ENCODE data around the gene DTNB.
A peak's percentile ranks its signal among the peaks of the same experiment; 100 is the strongest.

The DTNB gene

DNA sequence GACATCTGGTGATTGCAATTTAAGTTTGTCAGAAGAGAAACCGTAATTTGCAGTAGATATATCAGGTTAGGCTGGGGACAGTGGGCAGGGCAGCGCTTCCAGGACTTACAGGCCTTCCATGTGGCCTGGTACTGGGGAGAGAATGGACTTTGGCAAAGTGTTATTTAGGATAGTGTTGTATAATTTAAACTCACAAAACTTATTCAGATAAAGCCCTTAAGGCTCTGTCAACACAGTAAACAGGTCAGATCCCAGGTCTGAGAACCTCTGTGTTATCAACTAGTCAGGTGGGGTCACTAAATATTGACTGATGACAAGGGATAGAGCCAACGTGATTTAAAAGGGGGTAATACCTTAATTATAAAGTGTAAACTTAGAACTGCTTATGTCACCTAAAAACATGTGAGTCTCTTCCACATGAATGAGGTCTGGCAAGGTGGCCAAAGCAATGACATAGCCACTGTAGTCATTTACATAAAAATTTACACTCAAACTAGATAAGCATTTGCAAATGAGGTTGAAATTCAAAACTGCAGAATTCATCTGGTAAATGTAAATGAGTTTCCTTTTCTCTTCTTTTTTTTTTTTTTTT, 251.5 kb downstream of the DTNB start:
- DNase-seq (ENCODE audit: low read depth) = no peak
- TF ChIP-seq, protein P1, sequence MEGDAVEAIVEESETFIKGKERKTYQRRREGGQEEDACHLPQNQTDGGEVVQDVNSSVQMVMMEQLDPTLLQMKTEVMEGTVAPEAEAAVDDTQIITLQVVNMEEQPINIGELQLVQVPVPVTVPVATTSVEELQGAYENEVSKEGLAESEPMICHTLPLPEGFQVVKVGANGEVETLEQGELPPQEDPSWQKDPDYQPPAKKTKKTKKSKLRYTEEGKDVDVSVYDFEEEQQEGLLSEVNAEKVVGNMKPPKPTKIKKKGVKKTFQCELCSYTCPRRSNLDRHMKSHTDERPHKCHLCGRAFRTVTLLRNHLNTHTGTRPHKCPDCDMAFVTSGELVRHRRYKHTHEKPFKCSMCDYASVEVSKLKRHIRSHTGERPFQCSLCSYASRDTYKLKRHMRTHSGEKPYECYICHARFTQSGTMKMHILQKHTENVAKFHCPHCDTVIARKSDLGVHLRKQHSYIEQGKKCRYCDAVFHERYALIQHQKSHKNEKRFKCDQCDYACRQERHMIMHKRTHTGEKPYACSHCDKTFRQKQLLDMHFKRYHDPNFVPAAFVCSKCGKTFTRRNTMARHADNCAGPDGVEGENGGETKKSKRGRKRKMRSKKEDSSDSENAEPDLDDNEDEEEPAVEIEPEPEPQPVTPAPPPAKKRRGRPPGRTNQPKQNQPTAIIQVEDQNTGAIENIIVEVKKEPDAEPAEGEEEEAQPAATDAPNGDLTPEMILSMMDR (conservative IDR thresholded peaks at IDR 0.05; ENCODE audit: low read depth, low read length) = no peak
- no peak overlapping the region for H3K4me3 ChIP-seq (ENCODE audit: low read depth, low read length)

DNA sequence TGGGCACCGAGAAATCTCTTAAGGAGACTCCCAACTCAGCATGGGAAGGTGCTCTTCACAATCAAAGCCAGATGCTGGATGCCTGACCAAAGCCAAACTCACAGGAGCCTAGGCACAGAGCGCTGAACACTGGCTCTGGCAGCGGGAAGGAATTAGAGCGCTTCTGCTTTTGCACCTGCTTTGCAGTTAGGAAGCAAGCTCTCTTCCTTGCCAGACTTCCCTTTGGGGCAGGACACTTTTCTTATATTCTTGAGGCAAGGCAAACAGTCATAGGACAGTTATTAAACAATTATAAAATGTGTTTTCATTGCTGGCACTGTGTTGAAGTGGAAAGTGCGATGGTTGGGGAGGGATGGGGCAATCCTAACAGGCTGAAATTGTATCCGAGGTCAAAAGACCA, 252.1 kb downstream of the DTNB start:
- no peak for DNase-seq (ENCODE audit: low read depth)
- TF ChIP-seq, protein P1 (conservative IDR thresholded peaks at IDR 0.05; ENCODE audit: low read depth, low read length) = no peak
- H3K4me3 ChIP-seq (ENCODE audit: low read depth, low read length) = no peak overlapping the region

GRCh38 chr2:25420820-25421237, 252.5 kb downstream of the DTNB start:
- no peak for DNase-seq (ENCODE audit: low read depth)
- H3K4me3 ChIP-seq (ENCODE audit: low read depth, low read length) = no peak overlapping the region
- TF ChIP-seq, protein P1 (conservative IDR thresholded peaks at IDR 0.05; ENCODE audit: low read depth, low read length) = no peak

- no peak for DNase-seq (ENCODE audit: low read depth)
- TF ChIP-seq, protein P1 (conservative IDR thresholded peaks at IDR 0.05; ENCODE audit: low read depth, low read length) = no peak
- no peak overlapping the region for H3K4me3 ChIP-seq (ENCODE audit: low read depth, low read length)
These were observed 253.6 kb downstream of the DTNB start for GRCh38 chr2:25419678-25420242.

DNA sequence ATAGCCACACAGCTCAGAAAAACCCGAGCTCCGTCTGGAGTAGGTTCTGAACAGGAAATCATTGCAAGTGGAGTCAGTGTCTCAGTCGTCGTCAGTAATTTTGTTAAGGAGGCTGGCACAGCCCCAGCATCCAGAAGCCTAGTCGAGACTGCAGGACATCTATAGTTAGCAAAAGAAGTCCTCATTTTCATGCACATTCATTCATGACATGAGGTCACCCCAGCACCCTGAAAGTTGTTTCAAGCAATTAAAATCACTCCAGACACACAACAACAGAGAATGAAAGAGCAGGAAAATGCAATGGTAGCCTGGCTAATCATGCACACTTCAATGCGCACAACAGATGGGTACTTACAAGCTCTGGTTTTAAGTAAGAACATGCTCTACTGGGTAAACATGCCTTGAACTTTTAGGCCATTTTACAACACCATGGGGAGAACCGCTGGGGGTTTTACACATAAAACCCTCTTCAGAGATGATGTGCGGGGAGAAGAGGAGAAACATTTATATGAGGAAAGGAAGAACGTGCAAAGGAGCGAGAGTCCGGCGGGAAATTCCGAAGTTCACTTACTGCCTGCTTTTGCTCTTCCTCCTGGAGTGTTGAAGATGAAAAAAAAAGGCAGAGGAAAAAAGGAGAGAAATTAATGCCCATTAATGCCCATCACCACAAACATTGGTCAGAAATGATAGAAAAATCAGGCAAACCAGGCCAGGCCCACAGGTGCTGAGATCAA, 254.3 kb downstream of the DTNB start:
- H3K4me3 ChIP-seq (ENCODE audit: low read depth, low read length) = no peak overlapping the region
- TF ChIP-seq, protein P1 (conservative IDR thresholded peaks at IDR 0.05; ENCODE audit: low read depth, low read length) = no peak
- DNase-seq (ENCODE audit: low read depth) = peak; percentile 23

GRCh38 chr2:25417715-25418369, 255.5 kb downstream of the DTNB start:
- TF ChIP-seq, protein P1 (conservative IDR thresholded peaks at IDR 0.05; ENCODE audit: low read depth, low read length) = no peak
- H3K4me3 ChIP-seq (ENCODE audit: low read depth, low read length) = no peak overlapping the region
- DNase-seq (ENCODE audit: low read depth) = no peak

Data from choroid plexus epithelial cell (primary cell).